Activated T-helper 2 cell treated with anti-CD3 and anti-CD28 coated beads, Interferon-gamma antibody, Interleukin-2, Interleukin-4, amounts not matched to agents 10 μg/mL and 5 μg/mL and 100 μg/mL, durations not matched to agents 14 hours and 24 hours and 36 hours (primary cell): ENCODE results near the gene RPL15. TPM values are rescaled to one million over a fixed set of nuclear protein-coding genes. Genes with fewer than 3 reads are reported as not detected.

Experiments used
- DNase-seq: peaks from one replicate; pipeline ENCODE4 v3.0.0; 2021; ENCODE audit warnings: low spot score
- H3K27ac Mint-ChIP-seq: one replicate; pipeline ENCODE4 v1.8.0; 2021; ENCODE audit warnings: mixed read lengths
- H3K27me3 Mint-ChIP-seq: one replicate; pipeline ENCODE4 v1.8.0; 2021; ENCODE audit warnings: low read depth, mixed read lengths
- H3K36me3 Mint-ChIP-seq: one replicate; pipeline ENCODE4 v1.8.0; 2021; ENCODE audit warnings: low read depth, mixed read lengths
- H3K4me1 Mint-ChIP-seq: one replicate; pipeline ENCODE4 v1.8.0; 2021; ENCODE audit warnings: low read depth, mixed read lengths
- H3K4me3 Mint-ChIP-seq: one replicate; pipeline ENCODE4 v1.8.0; 2021; ENCODE audit warnings: low read depth, mild to moderate bottlenecking, moderate library complexity, mixed read lengths
- H3K9me3 Mint-ChIP-seq: one replicate; pipeline ENCODE4 v1.8.0; 2021; ENCODE audit warnings: mixed read lengths
- intact Hi-C: fragments of 100-400 bp; cut with micrococcal nuclease; formaldehyde crosslinking; loops from one replicate; pipeline ENCODE4 v1.15.1; 2023
- total RNA-seq: library from RNA; stranded (reverse); gene quantifications from 2 replicates; pipeline ENCODE4 v1.2.3, GENCODE V29; 2022

Gene RPL15
- total RNA-seq, 1 donor from 2014 or later = 1,859 TPM

DNA sequence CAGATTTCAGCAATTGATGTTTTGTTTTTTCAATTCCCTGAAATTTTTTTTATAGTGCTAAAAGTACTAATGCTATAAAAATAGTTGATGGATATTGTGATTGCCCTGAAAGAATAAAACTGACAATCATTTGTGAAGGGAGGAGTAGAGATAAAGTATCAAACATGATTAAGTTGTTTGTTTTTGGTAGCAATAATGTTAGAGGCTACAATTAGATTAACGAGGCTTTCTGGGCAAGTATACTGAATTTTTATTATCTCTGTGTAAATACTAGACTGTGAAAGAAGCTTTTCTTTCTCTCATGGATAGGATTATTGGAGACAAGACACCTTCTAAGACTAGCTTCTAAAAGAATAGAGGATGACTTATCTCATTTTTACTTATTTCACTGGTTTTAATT is 43.7 kb downstream of the RPL15 start:
- Mint-ChIP-seq H3K9me3 (no peaks in the 10 kb centered on the region), H3K4me1 (peaks cover 6% of the 10 kb centered on the region), H3K4me3 (no peak overlapping the region), H3K27ac (no peak overlapping the region), H3K36me3 (no peaks in the 10 kb centered on the region), H3K27me3 (no peaks in the 10 kb centered on the region)
- DNase-seq = no peak
- intact Hi-C loops = no loop called here

DNA sequence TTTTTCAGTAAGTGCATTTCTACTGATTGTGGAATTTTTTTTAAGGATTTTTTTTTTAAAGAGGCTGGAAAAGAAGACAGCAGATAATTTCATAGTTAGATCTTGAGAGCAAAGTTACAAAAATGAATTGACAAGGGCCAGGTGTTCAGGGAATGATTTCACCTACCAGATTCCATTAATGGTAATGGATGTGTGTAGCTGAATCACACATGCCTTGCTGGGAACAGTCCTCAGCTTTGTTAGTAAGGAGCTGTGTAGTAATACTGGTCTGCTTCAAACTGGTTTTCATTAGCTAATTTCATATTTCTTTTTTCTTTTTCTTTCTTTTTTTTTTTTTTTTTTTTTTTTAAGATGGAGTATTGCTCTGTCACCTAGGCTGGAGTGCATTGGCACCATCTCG is 44.1 kb downstream of the RPL15 start:
- H3K4me1 Mint-ChIP-seq = peaks cover 6% of the 10 kb centered on the region
- H3K9me3 Mint-ChIP-seq = no peaks in the 10 kb centered on the region
- DNase-seq = no peak
- intact Hi-C loops = no loop called here
- no peak overlapping the region for H3K4me3 Mint-ChIP-seq
- no peaks in the 10 kb centered on the region for H3K27me3 Mint-ChIP-seq
- H3K27ac Mint-ChIP-seq = no peak overlapping the region
- H3K36me3 Mint-ChIP-seq = no peaks in the 10 kb centered on the region

GRCh38 chr3:23961913-23962312 is 45.0 kb downstream of the RPL15 start:
- DNase-seq = no peak
- peaks cover 6% of the 10 kb centered on the region for H3K4me1 Mint-ChIP-seq
- H3K4me3 Mint-ChIP-seq = no peak overlapping the region
- no peaks in the 10 kb centered on the region for H3K36me3 Mint-ChIP-seq
- no peaks in the 10 kb centered on the region for H3K9me3 Mint-ChIP-seq
- intact Hi-C loops = no loop called here
- H3K27ac Mint-ChIP-seq = no peak overlapping the region
- no peaks in the 10 kb centered on the region for H3K27me3 Mint-ChIP-seq

DNA sequence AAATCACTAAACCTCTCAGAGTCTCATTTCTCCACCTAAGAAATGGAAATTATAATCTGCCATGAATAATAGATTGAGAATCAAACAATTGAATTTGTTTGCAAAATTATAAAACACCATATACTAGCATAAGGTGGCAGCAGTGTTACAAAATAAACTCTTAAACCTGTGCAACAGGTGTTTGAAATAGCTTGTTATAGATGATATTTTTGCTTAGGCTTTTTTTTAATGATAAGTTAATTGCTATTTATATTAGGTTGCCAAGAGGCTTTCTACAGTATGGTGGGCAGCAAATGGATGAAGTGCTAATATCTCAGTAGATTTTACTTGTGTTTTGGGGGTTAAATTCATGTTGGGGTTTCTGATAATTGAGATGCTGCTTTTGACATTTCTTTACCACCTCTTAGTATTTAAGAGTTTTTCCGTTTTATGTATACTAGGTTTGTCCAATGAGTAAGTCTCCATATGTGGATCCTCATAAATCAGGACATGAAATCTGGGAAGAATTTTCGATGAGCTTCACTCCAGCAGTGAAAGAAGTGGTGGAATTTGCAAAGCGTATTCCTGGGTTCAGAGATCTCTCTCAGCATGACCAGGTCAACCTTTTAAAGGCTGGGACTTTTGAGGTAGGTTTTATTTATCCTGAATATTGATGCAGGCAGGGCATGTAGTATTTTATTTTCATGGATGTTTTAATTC is 47.8 kb downstream of the RPL15 start:
- no peak overlapping the region for H3K4me3 Mint-ChIP-seq
- H3K36me3 Mint-ChIP-seq = no peaks in the 10 kb centered on the region
- intact Hi-C loops = no loop called here

GRCh38 chr3:23966328-23966727 is 49.4 kb downstream of the RPL15 start:
- no peak for DNase-seq
- no peaks in the 10 kb centered on the region for H3K9me3 Mint-ChIP-seq
- no peaks in the 10 kb centered on the region for H3K36me3 Mint-ChIP-seq
- H3K4me3 Mint-ChIP-seq = no peak overlapping the region
- H3K27me3 Mint-ChIP-seq = no peaks in the 10 kb centered on the region
- intact Hi-C loops = no loop called here
- H3K27ac Mint-ChIP-seq = no peak overlapping the region
- no peaks in the 10 kb centered on the region for H3K4me1 Mint-ChIP-seq

More for the DNA sequence above, 47.8 kb downstream of the RPL15 start:
- Mint-ChIP-seq H3K27ac (no peak overlapping the region), H3K27me3 (no peaks in the 10 kb centered on the region), H3K4me1 (no peaks in the 10 kb centered on the region), H3K9me3 (no peaks in the 10 kb centered on the region)
- DNase-seq = no peak

GRCh38 chr3:23968463-23969184 is 51.7 kb downstream of the RPL15 start:
- no peaks in the 10 kb centered on the region for H3K27me3 Mint-ChIP-seq
- H3K36me3 Mint-ChIP-seq = no peaks in the 10 kb centered on the region
- no peak overlapping the region for H3K4me3 Mint-ChIP-seq
- intact Hi-C loops = no loop called here
- H3K4me1 Mint-ChIP-seq = no peaks in the 10 kb centered on the region
- no peak overlapping the region for H3K27ac Mint-ChIP-seq
- H3K9me3 Mint-ChIP-seq = no peaks in the 10 kb centered on the region
- DNase-seq = no peak

- H3K27me3 Mint-ChIP-seq = no peaks in the 10 kb centered on the region
- intact Hi-C loops = no loop called here
- no peaks in the 10 kb centered on the region for H3K36me3 Mint-ChIP-seq
- no peak overlapping the region for H3K4me3 Mint-ChIP-seq
- no peaks in the 10 kb centered on the region for H3K4me1 Mint-ChIP-seq
- no peaks in the 10 kb centered on the region for H3K9me3 Mint-ChIP-seq
- H3K27ac Mint-ChIP-seq = no peak overlapping the region
- no peak for DNase-seq
Observed at GRCh38 chr3:23969393-23969792, 52.5 kb downstream of the RPL15 start.

Other genes with a start within 250 kb of the RPL15 start
- gene UBE2E1, start 111.2 kb upstream of the RPL15 start, total RNA-seq = 63.9 and 70.2 TPM in 2 replicates
- gene NKIRAS1, start 142 bp upstream of the RPL15 start, total RNA-seq = 2.3 TPM in 2 replicates
- 2.5 and 3.3 TPM in 2 replicates for gene NR1D2, start 28.2 kb downstream of the RPL15 start, total RNA-seq